K562 (cell line): ENCODE data around the gene MYH9. TPM values are rescaled to one million over a fixed set of nuclear protein-coding genes. Genes with fewer than 3 reads are reported as not detected.

ENCODE experiments used
- ATAC-seq: fragments of 200-7000 bp; cut with Tn5 transposase; 3 replicates; pipeline ENCODE4 v1.9.1; 2020; ENCODE audit warnings: moderate library complexity
- BruUV-seq: library from RNA; stranded (reverse); fragments of 400-500 nt; replicated peaks from 2 replicates; lab custom pipeline; 2021; lab: Mats Ljungman, UMichigan
- CTCF ChIA-PET: fragments of 300-600 bp; formaldehyde crosslinking; extraction: SDS; loops from one replicate; lab custom pipeline; 2021; ENCODE audit warnings: low intra/inter-chr PET ratio; lab: Yijun Ruan, JAX
- POLR2A ChIA-PET: fragments of 300-600, 350-650 bp; sonication (Branson Sonifier 250); formaldehyde crosslinking; extraction: SDS; loops from one replicate; lab custom pipeline; 2021; ENCODE audit warnings: antibody characterized with exemption, inconsistent platforms; lab: Yijun Ruan, JAX
- DNase-seq, 4 experiments: peaks; one replicate each; pipeline versions ENCODE4 v3.0.0 to v3.0.0-alpha.2; 2011 to 2018; ENCODE audit warnings: low spot score in 3 of 4, mixed read lengths in 3 of 4; ENCODE audit errors: extremely low read depth in 1 of 4
- FAIRE-seq: peaks from 2 replicates; lab custom pipeline; 2011; peaks lifted over from hg19 to GRCh38; lab: Jason Lieb, UNC
- H2AFZ ChIP-seq: 2 replicates; pipeline ENCODE4 v1.6.0; 2011; ENCODE audit warnings: low read depth, low read length, control low read depth, inconsistent platforms
- H3K27ac ChIP-seq: fragments of 200-600 bp; 3 replicates; pipeline ENCODE4 v1.8.0; 2011; ENCODE audit warnings: low read depth, mild to moderate bottlenecking, control low read depth, inconsistent platforms, low read length, moderate library complexity, mixed read lengths; ENCODE audit errors: extremely low read depth
- H3K27me3 ChIP-seq, 2 experiments: fragments of 300-600 bp in 1 of 2; 2 replicates in 1 of 2; 3 replicates in 1 of 2; pipeline versions ENCODE4 v1.6.0 to v1.8.0; 2011; ENCODE audit warnings: inconsistent platforms in 2 of 2, low read length in 2 of 2, mild to moderate bottlenecking in 1 of 2, mixed read lengths in 1 of 2, moderate library complexity in 1 of 2; ENCODE audit not compliant: control insufficient read depth in 2 of 2, insufficient read depth in 2 of 2
- H3K36me3 ChIP-seq: fragments of 300-600 bp; 3 replicates; pipeline ENCODE4 v1.8.0; 2011; ENCODE audit warnings: mild to moderate bottlenecking, low read length, inconsistent platforms; ENCODE audit not compliant: control insufficient read depth, insufficient read depth
- H3K4me1 ChIP-seq, 2 experiments: fragments of 200-600 bp in 1 of 2; replicated peaks in 1 of 2; 2 replicates in 1 of 2; 3 replicates in 1 of 2; pipeline versions ENCODE4 v1.5.1 to v1.8.0; 2011; ENCODE audit warnings: inconsistent platforms in 2 of 2, low read length in 2 of 2, mild to moderate bottlenecking in 1 of 2, mixed read lengths in 1 of 2, moderate library complexity in 1 of 2; ENCODE audit not compliant: control insufficient read depth in 2 of 2, insufficient read depth in 2 of 2
- H3K4me2 ChIP-seq: 2 replicates; pipeline ENCODE4 v1.6.1; 2011; ENCODE audit warnings: low read length, control low read depth, inconsistent platforms, mixed read lengths; ENCODE audit not compliant: insufficient read depth
- H3K4me3 ChIP-seq: fragments of 200-600 bp; sonication (generic), shearing (Covaris generic); 2 replicates; pipeline ENCODE4 v1.5.1; 2016; ENCODE audit warnings: control low read depth, inconsistent platforms
- H3K79me2 ChIP-seq: fragments of 200-600 bp; 3 replicates; pipeline ENCODE4 v1.8.0; 2011; ENCODE audit warnings: low read length, inconsistent platforms; ENCODE audit not compliant: control insufficient read depth, insufficient read depth
- H3K9ac ChIP-seq, 2 experiments: 2 replicates each; pipeline versions ENCODE4 v1.6.0 to v1.6.1; 2011; ENCODE audit warnings: low read depth in 2 of 2, low read length in 2 of 2, control low read depth in 1 of 2, inconsistent platforms in 1 of 2, mild to moderate bottlenecking in 1 of 2, mixed read lengths in 1 of 2; ENCODE audit not compliant: insufficient read depth in 1 of 2
- H3K9me1 ChIP-seq: one replicate; pipeline ENCODE4 v1.6.0; 2011; ENCODE audit warnings: inconsistent platforms, mild to moderate bottlenecking, low read length, moderate library complexity; ENCODE audit not compliant: control insufficient read depth, insufficient read depth
- H3K9me3 ChIP-seq: replicated peaks from 2 replicates; pipeline ENCODE4 v1.5.1; 2011; ENCODE audit warnings: low read depth, low read length, inconsistent platforms; ENCODE audit not compliant: control insufficient read depth, insufficient read depth
- H4K20me1 ChIP-seq: replicated peaks from 2 replicates; pipeline ENCODE4 v1.6.1; 2011; ENCODE audit warnings: low read length, inconsistent platforms, mixed read lengths; ENCODE audit not compliant: control insufficient read depth, insufficient read depth
- ARID1B ChIP-seq: fragments of 450-650 bp; IDR thresholded peaks from 2 replicates; pipeline ENCODE4 v1.6.1; 2016; ENCODE audit warnings: antibody characterized with exemption, mild to moderate bottlenecking, inconsistent platforms
- E2F3 ChIP-seq: fragments of 250-450 bp; sonication (Bioruptor Pico); IDR thresholded peaks from 2 replicates; pipeline ENCODE4 v1.4.0; 2020; ENCODE audit warnings: mild to moderate bottlenecking
- ESRRB ChIP-seq: fragments of 250-450 bp; sonication (Bioruptor Pico); IDR thresholded peaks from 2 replicates; pipeline ENCODE4 v1.5.0; 2020; ENCODE audit warnings: mild to moderate bottlenecking, moderate library complexity, borderline replicate concordance
- HDAC2 ChIP-seq: fragments of 450-650 bp; IDR thresholded peaks from 2 replicates; pipeline ENCODE4 v1.6.1; 2016; ENCODE audit warnings: mild to moderate bottlenecking
- HES1 ChIP-seq: fragments of 450-650 bp; IDR thresholded peaks from 2 replicates; pipeline ENCODE4 v1.6.1; 2016; ENCODE audit warnings: low read depth, mild to moderate bottlenecking, moderate library complexity
- HEY1 ChIP-seq: fragments of 250-450 bp; sonication (Bioruptor Pico); IDR thresholded peaks from 2 replicates; pipeline ENCODE4 v1.5.0; 2020; ENCODE audit warnings: mild to moderate bottlenecking, moderate library complexity, borderline replicate concordance
- MCM3 ChIP-seq: fragments of 450-650 bp; IDR thresholded peaks from 2 replicates; pipeline ENCODE4 v1.6.1; 2016
- NFYB ChIP-seq: IDR thresholded peaks from 2 replicates; pipeline ENCODE4 v1.6.1; 2011; ENCODE audit warnings: mild to moderate bottlenecking, moderate library complexity; ENCODE audit not compliant: insufficient read length; ENCODE audit errors: extremely low read depth
- SIX5 ChIP-seq, 2 experiments: IDR thresholded peaks; 2 replicates each; pipeline ENCODE4 v1.6.1; 2011; ENCODE audit warnings: low read length in 2 of 2, borderline replicate concordance in 1 of 2, low read depth in 1 of 2, mild to moderate bottlenecking in 1 of 2, moderate library complexity in 1 of 2; ENCODE audit not compliant: insufficient read depth in 1 of 2
- SNRNP70 ChIP-seq: fragments of 200-400 bp; formaldehyde crosslinking; optimal IDR thresholded peaks from 2 replicates; pipeline ENCODE3; 2017; ENCODE audit warnings: low read depth, low read length
- STAT5B ChIP-seq: fragments of 250-450 bp; sonication (Bioruptor Pico); IDR thresholded peaks from 2 replicates; pipeline ENCODE4 v1.8.0; 2021; ENCODE audit warnings: mild to moderate bottlenecking, inconsistent platforms
- ZNF12 ChIP-seq: sonication (generic); formaldehyde crosslinking; IDR thresholded peaks from 2 replicates; pipeline ENCODE4 v1.4.0; 2020; ENCODE audit warnings: mild to moderate bottlenecking, missing genetic modification reagents
- WGBS: fragments of 100-300 bp; shearing (Covaris generic); methylation state at CpG from one replicate; pipeline ENCODE4 v1.1.6; 2016; ENCODE audit warnings: low coverage, mixed read lengths; ENCODE audit not compliant: insufficient coverage; ENCODE audit errors: missing lambda C conversion rate; 5-methylcytosine and 5-hydroxymethylcytosine counted together
- in situ Hi-C: fragments of 300-500 bp; cut with MboI; formaldehyde crosslinking; loops from 4 replicates; pipeline ENCODE4 v1.15.0; 2018; ENCODE audit warnings: inconsistent platforms, mixed read lengths
- intact Hi-C: fragments of 100-400 bp; cut with micrococcal nuclease; formaldehyde crosslinking; loops from 2 replicates; pipeline ENCODE4 v1.14.2; 2022
- polyA plus RNA-seq, 8 experiments: library from polyadenylated mRNA; depleted of rRNA in 4 of 8; stranded (reverse) in 5 of 8; unstranded in 3 of 8; fragments of >200 nt; fragmentation: Nextera tagmentation in 2 of 8; fragmentation: Illumina TruSeq in 1 of 8; extraction: Ambion mirVana in 2 of 8; extraction: Trizol in 1 of 8; gene quantifications; 2 replicates each; pipeline versions ENCODE4 v1.2.1 to v1.2.3, GENCODE V29; 2011 to 2014; ENCODE audit warnings: inconsistent platforms in 1 of 8, missing spikeins in 1 of 8
- total RNA-seq, 7 experiments: library from RNA; depleted of rRNA in 6 of 7; stranded (reverse); fragments of >200 nt in 6 of 7; fragmentation: Illumina TruSeq in 2 of 7; extraction: Trizol in 2 of 7; gene quantifications; 2 replicates each; pipeline versions ENCODE4 v1.2.1 to v1.2.3, GENCODE V29; 2011 to 2021; ENCODE audit warnings: low replicate concordance in 1 of 7
- TF ChIP-seq, protein P1 (sequence below): fragments of 450-650 bp; IDR thresholded peaks from 2 replicates; pipeline ENCODE4 v1.6.1; 2018; ENCODE audit warnings: mild to moderate bottlenecking, low read depth; ENCODE audit not compliant: partially characterized antibody
- TF ChIP-seq, protein P2 (sequence below): fragments of 450-650 bp; IDR thresholded peaks from 2 replicates; pipeline ENCODE4 v1.6.1; 2016

Gene MYH9
- total and polyA plus RNA-seq, 9 of the 15 experiments (the other 6 are each of a cell fraction or from before 2014, with no cell fraction given), result 0.71 to 111 (median 24.6) TPM

DNA sequence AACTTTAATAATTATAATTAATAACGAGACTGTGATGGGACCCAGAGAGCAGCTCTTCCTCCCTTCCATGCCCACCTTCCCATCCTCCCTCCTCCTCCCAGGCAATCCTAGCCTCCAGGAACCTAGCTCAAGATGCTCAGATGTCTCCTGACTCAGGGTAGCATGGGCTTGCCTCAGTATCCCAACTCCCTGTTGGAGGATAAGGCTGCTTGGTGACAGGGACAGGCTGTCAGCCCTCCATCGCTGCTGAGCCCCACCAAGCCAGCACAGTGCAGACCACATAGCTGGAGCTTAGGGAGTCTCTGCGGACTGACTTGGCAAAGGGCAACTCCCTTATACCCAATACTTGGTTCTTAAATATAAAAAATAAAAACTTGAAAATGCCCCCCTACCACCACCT is 11.5 kb downstream of the MYH9 start:
- no TSS peak for BruUV-seq
- H3K79me2 ChIP-seq, result peaks cover 65% of the 10 kb centered on the region
- DNase-seq (no peak), ATAC-seq (no peak)
- no peak overlapping the region for H2AFZ ChIP-seq
- peaks cover 4 to 10% of the 10 kb centered on the region in 2 experiments; a peak in 4 of 5 replicates for H3K4me1 ChIP-seq
- no peak overlapping the region for H3K4me2 ChIP-seq
- no peak overlapping the region for H3K27ac ChIP-seq
- no peaks in the 10 kb centered on the region for H3K9me3 ChIP-seq
- WGBS, result 89% methylated on average over 3 of the region's 3 CpGs
- H3K9me1 ChIP-seq, result peaks cover 3% of the 10 kb centered on the region
- H3K27me3 ChIP-seq, result no peaks in the 10 kb centered on the region
- H3K4me3 ChIP-seq, result no peak overlapping the region
- TF ChIP-seq, protein P1, sequence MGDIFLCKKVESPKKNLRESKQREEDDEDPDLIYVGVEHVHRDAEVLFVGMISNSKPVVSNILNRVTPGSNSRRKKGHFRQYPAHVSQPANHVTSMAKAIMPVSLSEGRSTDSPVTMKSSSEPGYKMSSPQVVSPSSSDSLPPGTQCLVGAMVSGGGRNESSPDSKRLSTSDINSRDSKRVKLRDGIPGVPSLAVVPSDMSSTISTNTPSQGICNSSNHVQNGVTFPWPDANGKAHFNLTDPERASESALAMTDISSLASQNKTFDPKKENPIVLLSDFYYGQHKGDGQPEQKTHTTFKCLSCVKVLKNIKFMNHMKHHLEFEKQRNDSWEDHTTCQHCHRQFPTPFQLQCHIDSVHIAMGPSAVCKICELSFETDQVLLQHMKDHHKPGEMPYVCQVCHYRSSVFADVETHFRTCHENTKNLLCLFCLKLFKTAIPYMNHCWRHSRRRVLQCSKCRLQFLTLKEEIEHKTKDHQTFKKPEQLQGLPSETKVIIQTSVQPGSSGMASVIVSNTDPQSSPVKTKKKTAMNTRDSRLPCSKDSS, result no peak
- TF ChIP-seq SNRNP70, result no peak
- no peak for TF ChIP-seq NFYB
- TF ChIP-seq HES1, result no peak
- TF ChIP-seq, protein P2, sequence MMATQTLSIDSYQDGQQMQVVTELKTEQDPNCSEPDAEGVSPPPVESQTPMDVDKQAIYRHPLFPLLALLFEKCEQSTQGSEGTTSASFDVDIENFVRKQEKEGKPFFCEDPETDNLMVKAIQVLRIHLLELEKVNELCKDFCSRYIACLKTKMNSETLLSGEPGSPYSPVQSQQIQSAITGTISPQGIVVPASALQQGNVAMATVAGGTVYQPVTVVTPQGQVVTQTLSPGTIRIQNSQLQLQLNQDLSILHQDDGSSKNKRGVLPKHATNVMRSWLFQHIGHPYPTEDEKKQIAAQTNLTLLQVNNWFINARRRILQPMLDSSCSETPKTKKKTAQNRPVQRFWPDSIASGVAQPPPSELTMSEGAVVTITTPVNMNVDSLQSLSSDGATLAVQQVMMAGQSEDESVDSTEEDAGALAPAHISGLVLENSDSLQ, result no peak
- no peak for TF ChIP-seq SIX5 (IDR thresholded peaks at IDR 0.05; ENCODE audit: borderline replicate concordance in 1 of 2, insufficient read depth in 1 of 2, low read depth in 1 of 2, low read length in 2 of 2)
- no peak for TF ChIP-seq ZNF12
- no peak for TF ChIP-seq ARID1B
- TF ChIP-seq E2F3, result no peak
- no peak for TF ChIP-seq HDAC2
- TF ChIP-seq ESRRB (CRISPR knock-in tag), result no peak
- TF ChIP-seq MCM3, result no peak
- no peak for TF ChIP-seq STAT5B (CRISPR knock-in tag)
- no peak for TF ChIP-seq HEY1 (CRISPR knock-in tag)
- TF ChIP-seq, all 486 proteins: peak for 0
- Histone ChIP-seq H4K20me1 (0 out of 2 replicates have a peak, but pooled peaks cover 7% of the 10 kb centered on the region), H3K36me3 (peaks cover 11% of the 10 kb centered on the region; the same call in 2 of the 3 replicates), H3K9ac (no peak overlapping the region)
- in situ Hi-C loops, result no loop called here
- intact Hi-C loops, result no loop called here
- POLR2A ChIA-PET, result interaction anchor here (0.6 to 2.5 kb wide), 2 partner anchors 9 to 12 kb away, joined by 3 to 8 read pairs; no protein-coding TSS in a partner anchor
- no peak for FAIRE-seq
- CTCF ChIA-PET, result no interaction called here
